Esophagus muscularis mucosa (tissue), 4 donors: ENCODE results near the gene BCL2L11. TPM values are rescaled to one million over a fixed set of nuclear protein-coding genes. Genes with fewer than 3 reads are reported as not detected.

Experiments
- DNase-seq: peaks from one replicate; pipeline ENCODE4 v3.0.0-alpha.2; 2017; ENCODE audit errors: extremely low spot score
- H3K27ac ChIP-seq, 4 donors: fragments of 200-600 bp; sonication (generic); replicated peaks in 1 of 4; 1 replicate in 3 of 4; 2 replicates in 1 of 4; pipeline ENCODE4 v1.5.1; 2016 to 2019; ENCODE audit warnings: mild to moderate bottlenecking in 1 of 4
- H3K27me3 ChIP-seq, 4 donors: fragments of 200-600 bp; sonication (generic); one replicate each; pipeline versions ENCODE4 v1.5.1 to v1.6.0; 2016 to 2019
- H3K36me3 ChIP-seq, 4 donors: fragments of 200-600 bp; sonication (generic); one replicate each; pipeline ENCODE4 v1.5.1; 2016 to 2019
- H3K4me1 ChIP-seq, 4 donors: fragments of 200-600 bp; sonication (generic); one replicate each; pipeline ENCODE4 v1.5.1; 2016 to 2019
- H3K4me3 ChIP-seq, 4 donors: fragments of 200-600 bp; sonication (generic); 1 replicate in 2 of 4; 2 replicates in 2 of 4; pipeline ENCODE4 v1.5.1; 2016 to 2019; ENCODE audit warnings: mild to moderate bottlenecking in 4 of 4, moderate library complexity in 1 of 4
- H3K9me3 ChIP-seq, 4 donors: fragments of 200-600 bp; sonication (generic); 1 replicate in 3 of 4; 2 replicates in 1 of 4; pipeline ENCODE4 v1.5.1; 2016 to 2019
- CTCF ChIP-seq, 3 experiments: fragments of 200-600 bp in 2 of 3; fragments of 450-650 bp in 1 of 3; sonication (generic) in 2 of 3; IDR thresholded peaks; one replicate each; pipeline ENCODE4 v1.5.1; 2017 to 2019; ENCODE audit warnings: antibody characterized with exemption in 3 of 3, mild to moderate bottlenecking in 2 of 3, moderate library complexity in 1 of 3
- EP300 ChIP-seq: sonication (generic); formaldehyde crosslinking; IDR thresholded peaks from one replicate; pipeline ENCODE4 v1.6.1; 2017; ENCODE audit warnings: antibody characterized with exemption
- POLR2A ChIP-seq: fragments of 450-650 bp; IDR thresholded peaks from one replicate; pipeline ENCODE4 v1.6.1; 2017; ENCODE audit warnings: antibody characterized with exemption, moderate library complexity, mild to moderate bottlenecking, low read depth
- POLR2AphosphoS5 ChIP-seq, 2 donors: sonication (generic); formaldehyde crosslinking; IDR thresholded peaks; one replicate each; pipeline ENCODE4 v1.6.1; 2017; ENCODE audit warnings: antibody characterized with exemption in 2 of 2
- WGBS: methylation state at CpG from one replicate; pipeline ENCODE4 v1.1.5; 2018; 5-methylcytosine and 5-hydroxymethylcytosine counted together
- intact Hi-C: fragments of 100-400 bp; cut with DNase I; formaldehyde crosslinking; loops from one replicate; pipeline ENCODE4 v1.15.1; 2023
- total RNA-seq, 4 donors: library from RNA; depleted of rRNA; stranded (reverse); fragments of >200 nt; gene quantifications; one replicate each; pipeline versions ENCODE4 v1.1.0 to v1.2.1, GENCODE V29; 2016

The BCL2L11 gene
- total RNA-seq, 4 donors from 2014 or later: 8.9 to 16.6 (median 13.0) TPM

DNA sequence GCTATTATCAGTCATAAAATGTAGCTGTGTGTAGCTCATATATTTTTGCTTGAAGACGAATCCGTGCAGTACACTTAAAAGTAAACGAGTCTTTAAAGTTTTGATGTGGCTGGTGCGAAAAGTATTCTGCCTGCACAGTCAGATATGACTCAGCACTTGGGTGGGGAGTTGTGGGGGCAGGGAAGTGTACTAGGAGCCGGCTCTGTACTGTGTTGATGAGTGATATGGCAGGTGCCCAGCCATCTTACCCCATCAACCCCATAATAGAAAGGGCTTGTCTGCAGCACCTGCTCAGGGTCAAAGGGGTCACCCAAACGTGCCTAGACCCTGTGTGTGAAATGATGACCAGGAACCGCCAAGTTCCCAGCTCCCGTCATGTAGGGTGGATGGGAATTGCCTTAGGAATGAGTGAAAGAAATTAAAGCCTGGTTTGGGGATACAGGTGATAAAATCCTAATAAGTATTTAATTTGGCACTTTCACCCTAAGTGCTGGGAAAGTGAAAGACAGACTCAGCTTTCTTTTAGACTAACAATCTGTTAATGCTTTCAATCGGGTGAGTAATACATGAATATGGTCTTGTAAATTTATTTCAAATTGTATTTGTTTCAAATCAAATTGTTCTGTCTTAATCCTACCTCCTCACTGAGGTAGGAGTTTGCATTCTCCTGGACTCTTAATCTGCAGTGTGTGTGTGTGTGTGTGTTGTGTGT lies 48.0 kb downstream of the BCL2L11 start:
- no peaks in the 10 kb centered on the region for H3K9me3 ChIP-seq
- H3K36me3 ChIP-seq: peaks cover 0 to 17% (median 10%) of the 10 kb centered on the region in 4 donors
- H3K27me3 ChIP-seq: no peaks in the 10 kb centered on the region
- no peak for TF ChIP-seq EP300
- TF ChIP-seq POLR2A: no peak
- TF ChIP-seq POLR2AphosphoS5 (IDR thresholded peaks at IDR 0.05): peak in 1 of 2 donors; percentile 18
- no peak for TF ChIP-seq CTCF (IDR thresholded peaks at IDR 0.05)
- H3K4me3 ChIP-seq: no peak overlapping the region
- no peak for DNase-seq
- H3K27ac ChIP-seq: no peak overlapping the region
- WGBS: 43% methylated on average over 9 of the region's 9 CpGs
- intact Hi-C loops: no loop called here
- H3K4me1 ChIP-seq: peaks cover 10 to 29% (median 22%) of the 10 kb centered on the region in 4 donors

DNA sequence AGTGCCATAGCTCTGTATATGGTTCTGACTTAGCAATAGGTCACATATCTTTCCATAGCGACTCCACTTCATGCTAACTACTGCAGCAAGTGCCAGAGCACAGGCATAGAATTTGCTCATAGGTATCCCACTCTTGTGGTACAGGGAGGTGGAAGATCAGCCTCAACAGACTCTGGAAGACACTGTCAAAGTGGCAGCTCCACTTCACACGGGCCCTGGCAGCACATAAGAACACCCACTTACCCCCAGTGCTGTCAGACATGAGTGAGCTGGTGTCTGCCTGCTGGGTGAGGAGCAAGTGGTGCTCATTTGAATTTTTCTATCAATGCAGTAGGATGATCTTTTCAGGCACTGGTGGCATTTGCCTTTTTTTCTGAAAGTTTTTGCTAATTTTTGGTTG lies 48.6 kb downstream of the BCL2L11 start:
- H3K27me3 ChIP-seq: no peaks in the 10 kb centered on the region
- DNase-seq: no peak
- no peak for TF ChIP-seq POLR2AphosphoS5 (IDR thresholded peaks at IDR 0.05)
- no peak for TF ChIP-seq POLR2A
- no peak for TF ChIP-seq CTCF (IDR thresholded peaks at IDR 0.05)
- no peak for TF ChIP-seq EP300
- no peak overlapping the region for H3K4me3 ChIP-seq
- no peaks in the 10 kb centered on the region for H3K9me3 ChIP-seq
- H3K27ac ChIP-seq: no peak overlapping the region
- peaks cover 10 to 23% (median 20%) of the 10 kb centered on the region in 4 donors for H3K4me1 ChIP-seq
- intact Hi-C loops: no loop called here
- 69% methylated on average over 2 of the region's 2 CpGs for whole genome bisulfite sequencing
- peaks cover 0 to 17% (median 10%) of the 10 kb centered on the region in 4 donors for H3K36me3 ChIP-seq

- Histone ChIP-seq H3K4me3 (no peak overlapping the region), H3K36me3 (peaks cover 0 to 17% (median 10%) of the 10 kb centered on the region in 4 donors), H3K27me3 (no peaks in the 10 kb centered on the region), H3K4me1 (peaks cover 6 to 16% (median 13%) of the 10 kb centered on the region in 4 donors), H3K27ac (no peak overlapping the region), H3K9me3 (no peaks in the 10 kb centered on the region)
- intact Hi-C loops: no loop called here
- DNase-seq: no peak
- 96% methylated on average over 3 of the region's 3 CpGs for WGBS
- TF ChIP-seq EP300 (no peak), POLR2A (no peak), CTCF (IDR thresholded peaks at IDR 0.05) (no peak), POLR2AphosphoS5 (IDR thresholded peaks at IDR 0.05) (no peak)
Measured at GRCh38 chr2:111169924-111170323, 49.2 kb downstream of the BCL2L11 start.

DNA sequence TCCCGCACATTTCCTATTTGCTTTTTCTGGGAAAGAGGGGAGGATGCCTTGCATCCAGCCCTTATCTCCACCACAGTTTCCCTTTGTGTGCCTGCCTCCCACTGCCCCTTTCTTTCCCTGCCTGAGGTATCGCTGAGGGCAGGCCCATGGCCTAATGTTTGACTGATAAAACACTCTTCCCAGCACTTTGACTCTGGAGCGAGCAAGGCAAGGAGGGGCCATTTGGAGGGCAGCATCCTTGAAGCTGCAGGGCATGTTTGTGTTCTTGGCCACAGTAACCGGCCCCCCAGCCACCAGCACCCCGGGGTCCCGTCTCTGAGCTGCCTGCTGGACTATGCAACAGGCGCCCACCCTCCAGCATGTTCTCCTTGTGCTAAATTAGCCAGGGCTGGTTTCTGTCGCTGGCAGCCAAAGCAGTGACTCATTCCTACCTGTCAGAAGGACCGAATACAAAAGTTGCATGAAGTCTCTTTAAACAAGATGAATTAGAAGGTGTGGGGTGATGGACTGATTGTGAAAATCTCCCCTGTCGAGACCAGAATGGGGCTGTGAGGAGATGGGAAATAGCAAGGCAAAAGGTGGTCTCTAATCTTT lies 50.7 kb downstream of the BCL2L11 start:
- intact Hi-C loops: no loop called here
- TF ChIP-seq EP300 (no peak), POLR2AphosphoS5 (IDR thresholded peaks at IDR 0.05) (no peak), POLR2A (no peak), CTCF (IDR thresholded peaks at IDR 0.05) (no peak)
- no peak for DNase-seq
- Histone ChIP-seq H3K9me3 (no peaks in the 10 kb centered on the region), H3K4me1 (peaks cover 5 to 16% (median 8%) of the 10 kb centered on the region in 4 donors), H3K27ac (no peak overlapping the region), H3K36me3 (peaks cover 0 to 2% (median under 1%) of the 10 kb centered on the region in 4 donors), H3K4me3 (no peak overlapping the region), H3K27me3 (no peaks in the 10 kb centered on the region)
- whole genome bisulfite sequencing: 66% methylated on average over 7 of the region's 10 CpGs
